SIG-M5 treated with dmso at 0.1 percent for 504 hours (cell line): ENCODE measurements around the gene GLRA1.
"Not testable (repeated sequence)": the region's sequence is repeated elsewhere in the genome, so short reads cannot be mapped to it uniquely, and the experiment has no call there.

Experiments used
- DNase-seq: peaks from one replicate; lab custom pipeline; 2025; ENCODE audit not compliant: unreplicated experiment; lab: John Stamatoyannopoulos, UW

Gene GLRA1

GRCh38 chr5:151917904-151918303, 6.7 kb downstream of the GLRA1 start:
- DNase-seq: no peak

GRCh38 chr5:151913425-151913824, 11.2 kb downstream of the GLRA1 start:
- DNase-seq: no peak

- no peak for DNase-seq
Measured at GRCh38 chr5:151912360-151912759, 12.3 kb downstream of the GLRA1 start.

GRCh38 chr5:151911011-151911410, 13.6 kb downstream of the GLRA1 start:
- no peak for DNase-seq

GRCh38 chr5:151909628-151910027, 15.0 kb downstream of the GLRA1 start:
- DNase-seq: no peak

- DNase-seq: no peak
Measured at GRCh38 chr5:151906246-151906645, 18.4 kb downstream of the GLRA1 start.

GRCh38 chr5:151905557-151905961, 19.1 kb downstream of the GLRA1 start:
- no peak for DNase-seq

GRCh38 chr5:151904909-151905308, 19.7 kb downstream of the GLRA1 start:
- DNase-seq: no peak

- no peak for DNase-seq
Measured at GRCh38 chr5:151904127-151904526, 20.5 kb downstream of the GLRA1 start.

- no peak for DNase-seq
Measured at GRCh38 chr5:151903243-151903653, 21.4 kb downstream of the GLRA1 start.

- DNase-seq: no peak
Measured at GRCh38 chr5:151902215-151902614, 22.4 kb downstream of the GLRA1 start.

- no peak for DNase-seq
Measured at GRCh38 chr5:151901611-151902010, 23.0 kb downstream of the GLRA1 start.

GRCh38 chr5:151900891-151901290, 23.8 kb downstream of the GLRA1 start:
- DNase-seq: no peak

GRCh38 chr5:151899399-151899798, 25.3 kb downstream of the GLRA1 start:
- DNase-seq: no peak

GRCh38 chr5:151897896-151898295, 26.8 kb downstream of the GLRA1 start:
- no peak for DNase-seq

GRCh38 chr5:151897020-151897552, 27.6 kb downstream of the GLRA1 start:
- no peak for DNase-seq

- no peak for DNase-seq
Measured at GRCh38 chr5:151896031-151896691, 28.5 kb downstream of the GLRA1 start.

GRCh38 chr5:151895660-151896030, 29.0 kb downstream of the GLRA1 start:
- no peak for DNase-seq

GRCh38 chr5:151893485-151893884, 31.2 kb downstream of the GLRA1 start:
- DNase-seq: not testable (repeated sequence)

- no peak for DNase-seq
Measured at GRCh38 chr5:151892393-151892792, 32.3 kb downstream of the GLRA1 start.

GRCh38 chr5:151890299-151890698, 34.4 kb downstream of the GLRA1 start:
- no peak for DNase-seq

- DNase-seq: no peak
Measured at GRCh38 chr5:151889614-151890013, 35.0 kb downstream of the GLRA1 start.
